Stomach smooth muscle (tissue), 2 donors: ENCODE results near the gene HAP1.

ENCODE experiments used
- H3K27ac ChIP-seq: one replicate; pipeline ENCODE4 v1.7.0; 2013; ENCODE audit warnings: mild to moderate bottlenecking, low read length, inconsistent platforms
- H3K27me3 ChIP-seq, 2 donors: one replicate each; pipeline ENCODE4 v1.7.0; 2013; ENCODE audit warnings: low read length in 2 of 2; ENCODE audit not compliant: insufficient read depth in 2 of 2, control insufficient read depth in 1 of 2
- H3K36me3 ChIP-seq, 2 donors: one replicate each; pipeline ENCODE4 v1.7.0; 2013; ENCODE audit warnings: low read length in 2 of 2; ENCODE audit not compliant: control insufficient read depth in 2 of 2, insufficient read depth in 2 of 2
- H3K4me1 ChIP-seq: one replicate; pipeline ENCODE4 v1.7.0; 2013; ENCODE audit warnings: low read length; ENCODE audit not compliant: control insufficient read depth, insufficient read depth
- H3K4me3 ChIP-seq, 2 donors: one replicate each; pipeline ENCODE4 v1.7.0; 2013; ENCODE audit warnings: low read length in 2 of 2
- H3K9ac ChIP-seq, 2 donors: one replicate each; pipeline ENCODE4 v1.7.0; 2013; ENCODE audit warnings: low read length in 2 of 2, mild to moderate bottlenecking in 1 of 2
- H3K9me3 ChIP-seq, 2 donors: one replicate each; pipeline ENCODE4 v1.7.0; 2013; ENCODE audit warnings: low read length in 2 of 2; ENCODE audit not compliant: control insufficient read depth in 2 of 2
- donor health status: healthy.
- donor health status: Pancreatic carcinoma.

The HAP1 gene

DNA sequence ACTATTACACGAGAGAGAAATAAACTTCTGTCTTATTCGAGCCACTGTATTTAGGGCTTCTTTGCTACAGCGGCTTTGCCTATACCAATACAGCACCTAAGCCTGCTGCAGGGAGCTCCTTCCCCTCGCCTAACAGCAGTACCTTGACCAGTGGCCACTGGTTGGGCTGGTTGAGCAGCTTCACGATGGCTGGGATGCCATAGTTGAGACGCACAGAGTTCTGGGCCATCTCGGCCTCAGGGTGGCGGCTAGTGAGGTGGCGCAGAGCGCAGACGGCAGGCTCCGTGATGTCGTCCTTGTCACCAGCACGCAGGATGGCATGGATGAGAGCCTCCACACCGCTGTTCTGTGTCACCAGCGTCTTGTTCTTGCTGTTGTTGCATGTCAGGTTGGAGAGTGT, 28.4 kb upstream of the HAP1 start:
- H3K36me3 ChIP-seq = peaks cover 0 to 9% of the 10 kb centered on the region in 2 donors
- H3K9me3 ChIP-seq = no peaks in the 10 kb centered on the region
- no peak overlapping the region for H3K4me3 ChIP-seq
- H3K9ac ChIP-seq = no peak overlapping the region
- no peaks in the 10 kb centered on the region for H3K27me3 ChIP-seq
- H3K27ac ChIP-seq = no peak overlapping the region
- no peaks in the 10 kb centered on the region for H3K4me1 ChIP-seq

DNA sequence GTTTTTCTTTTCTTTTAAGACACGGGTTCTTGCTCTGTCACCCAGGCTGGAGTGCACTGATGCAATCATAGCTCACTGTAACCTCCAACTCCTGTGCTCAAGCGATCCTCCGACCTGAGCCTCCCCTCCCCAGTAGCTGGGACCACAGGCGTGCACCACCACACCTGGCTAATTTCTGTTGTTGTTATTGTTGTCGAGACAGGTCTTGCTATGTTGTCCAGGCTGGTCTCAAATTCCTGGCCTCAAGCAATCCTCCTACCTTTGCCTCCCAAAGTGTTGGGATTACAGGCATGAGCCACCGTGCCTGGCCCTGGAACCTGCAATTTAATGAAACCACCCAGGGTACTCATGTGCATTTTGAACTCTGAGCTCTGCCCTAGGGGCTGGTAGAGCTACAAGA, 27.9 kb upstream of the HAP1 start:
- H3K4me3 ChIP-seq = no peak overlapping the region
- peaks cover 0 to 6% of the 10 kb centered on the region in 2 donors for H3K36me3 ChIP-seq
- H3K27ac ChIP-seq = no peak overlapping the region
- no peaks in the 10 kb centered on the region for H3K27me3 ChIP-seq
- no peak overlapping the region for H3K9ac ChIP-seq
- H3K9me3 ChIP-seq = no peaks in the 10 kb centered on the region
- no peaks in the 10 kb centered on the region for H3K4me1 ChIP-seq

GRCh38 chr17:41760878-41761277, 26.4 kb upstream of the HAP1 start:
- H3K4me1 ChIP-seq = no peaks in the 10 kb centered on the region
- peaks cover 0 to 7% of the 10 kb centered on the region in 2 donors for H3K36me3 ChIP-seq

DNA sequence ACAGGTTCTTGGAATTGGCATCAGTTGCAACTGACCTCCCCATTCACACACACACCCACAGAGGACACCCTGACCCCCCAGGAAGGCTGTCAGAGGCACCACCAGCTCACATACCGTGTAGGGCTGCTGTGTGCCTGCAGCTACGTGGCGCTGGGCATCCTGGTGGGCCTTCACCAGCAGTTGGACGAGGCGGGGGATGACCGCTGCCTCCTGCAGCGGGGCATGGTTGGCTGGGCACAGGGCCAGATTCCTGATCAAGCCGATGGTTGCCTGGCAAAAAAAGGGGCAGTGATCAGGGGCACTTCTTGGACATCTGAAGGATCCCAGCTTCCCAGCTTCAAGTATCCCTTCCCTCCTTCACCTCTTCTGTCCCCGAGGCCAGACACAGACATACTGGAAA, 24.2 kb upstream of the HAP1 start:
- no peaks in the 10 kb centered on the region for H3K4me1 ChIP-seq
- H3K9me3 ChIP-seq = no peaks in the 10 kb centered on the region
- no peak overlapping the region for H3K4me3 ChIP-seq
- H3K9ac ChIP-seq = no peak overlapping the region
- no peaks in the 10 kb centered on the region for H3K27me3 ChIP-seq
- H3K36me3 ChIP-seq = peaks cover 0 to 7% of the 10 kb centered on the region in 2 donors
- no peak overlapping the region for H3K27ac ChIP-seq

More at GRCh38 chr17:41760878-41761277, 26.4 kb upstream of the HAP1 start:
- no peaks in the 10 kb centered on the region for H3K9me3 ChIP-seq
- no peaks in the 10 kb centered on the region for H3K27me3 ChIP-seq
- H3K9ac ChIP-seq = no peak overlapping the region
- H3K27ac ChIP-seq = no peak overlapping the region
- H3K4me3 ChIP-seq = no peak overlapping the region

DNA sequence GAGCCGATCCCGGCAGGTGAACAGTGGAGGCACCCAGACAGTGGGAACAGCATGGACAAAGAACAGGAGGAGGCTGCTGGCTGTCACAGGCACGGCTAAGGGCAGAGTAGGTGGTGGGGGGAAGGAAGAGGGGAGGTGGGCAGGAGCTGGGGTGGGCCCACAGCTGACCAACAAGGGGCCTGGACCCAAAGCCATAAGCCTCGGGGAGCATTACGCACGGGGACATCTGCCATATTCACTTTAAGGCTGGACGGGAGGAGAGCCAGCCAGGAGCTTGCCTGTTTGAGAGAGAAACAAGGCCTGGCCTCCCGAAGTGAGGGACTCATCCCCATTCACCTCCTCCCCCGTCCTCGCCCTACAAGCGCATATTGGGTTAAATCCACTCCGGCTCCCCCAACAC, 19.6 kb upstream of the HAP1 start:
- Histone ChIP-seq H3K36me3 (peaks cover 0 to 2% of the 10 kb centered on the region in 2 donors), H3K4me3 (no peak overlapping the region), H3K4me1 (no peaks in the 10 kb centered on the region), H3K27ac (no peak overlapping the region), H3K27me3 (no peaks in the 10 kb centered on the region), H3K9me3 (no peaks in the 10 kb centered on the region), H3K9ac (no peak overlapping the region)

- H3K4me1 ChIP-seq = no peaks in the 10 kb centered on the region
- no peak overlapping the region for H3K27ac ChIP-seq
- no peaks in the 10 kb centered on the region for H3K9me3 ChIP-seq
- no peak overlapping the region for H3K9ac ChIP-seq
- no peaks in the 10 kb centered on the region for H3K27me3 ChIP-seq
- no peak overlapping the region for H3K4me3 ChIP-seq
- H3K36me3 ChIP-seq = no peaks in the 10 kb centered on the region
These were observed 16.8 kb upstream of the HAP1 start for GRCh38 chr17:41751288-41751687.

- Histone ChIP-seq H3K9me3 (no peaks in the 10 kb centered on the region), H3K36me3 (no peaks in the 10 kb centered on the region), H3K4me1 (no peaks in the 10 kb centered on the region), H3K9ac (no peak overlapping the region), H3K27me3 (no peaks in the 10 kb centered on the region), H3K4me3 (no peak overlapping the region), H3K27ac (no peak overlapping the region)
These were observed 16.4 kb upstream of the HAP1 start for GRCh38 chr17:41750862-41751261.

- Histone ChIP-seq H3K9ac (no peak overlapping the region), H3K36me3 (no peaks in the 10 kb centered on the region), H3K27ac (no peak overlapping the region), H3K27me3 (no peaks in the 10 kb centered on the region), H3K9me3 (no peaks in the 10 kb centered on the region), H3K4me1 (no peaks in the 10 kb centered on the region), H3K4me3 (no peak overlapping the region)
These were observed 13.8 kb upstream of the HAP1 start for GRCh38 chr17:41748275-41748674.

DNA sequence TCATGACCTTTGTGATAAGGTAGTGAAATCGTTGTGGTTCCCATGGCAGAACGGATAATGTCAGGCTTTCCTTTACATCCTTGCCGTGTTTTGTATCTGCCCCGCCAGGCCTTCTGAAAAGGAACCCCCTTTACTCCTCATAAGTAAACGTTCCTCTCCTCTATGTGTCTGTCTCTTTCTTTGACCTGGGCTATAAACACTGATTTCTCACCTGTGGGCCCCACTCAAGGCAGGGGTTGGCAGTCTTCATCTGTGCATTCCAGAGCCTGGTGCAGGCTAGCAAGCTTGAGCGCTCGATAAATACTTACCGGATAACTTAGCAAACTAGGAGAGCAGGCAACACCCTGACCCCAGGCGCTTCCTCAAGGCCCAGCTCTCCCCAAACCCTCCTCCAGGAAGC, 7.3 kb upstream of the HAP1 start:
- no peaks in the 10 kb centered on the region for H3K4me1 ChIP-seq
- H3K4me3 ChIP-seq = no peak overlapping the region
- H3K9ac ChIP-seq = no peak overlapping the region
- H3K36me3 ChIP-seq = no peaks in the 10 kb centered on the region
- H3K27me3 ChIP-seq = peaks cover 6 to 8% of the 10 kb centered on the region in 2 donors
- H3K27ac ChIP-seq = no peak overlapping the region
- H3K9me3 ChIP-seq = no peaks in the 10 kb centered on the region

GRCh38 chr17:41740506-41740905, 6.1 kb upstream of the HAP1 start:
- H3K27me3 ChIP-seq = peaks cover 14 to 17% of the 10 kb centered on the region in 2 donors
- no peaks in the 10 kb centered on the region for H3K9me3 ChIP-seq
- no peak overlapping the region for H3K9ac ChIP-seq
- no peaks in the 10 kb centered on the region for H3K36me3 ChIP-seq
- H3K27ac ChIP-seq = no peak overlapping the region
- no peak overlapping the region for H3K4me3 ChIP-seq
- H3K4me1 ChIP-seq = no peaks in the 10 kb centered on the region

DNA sequence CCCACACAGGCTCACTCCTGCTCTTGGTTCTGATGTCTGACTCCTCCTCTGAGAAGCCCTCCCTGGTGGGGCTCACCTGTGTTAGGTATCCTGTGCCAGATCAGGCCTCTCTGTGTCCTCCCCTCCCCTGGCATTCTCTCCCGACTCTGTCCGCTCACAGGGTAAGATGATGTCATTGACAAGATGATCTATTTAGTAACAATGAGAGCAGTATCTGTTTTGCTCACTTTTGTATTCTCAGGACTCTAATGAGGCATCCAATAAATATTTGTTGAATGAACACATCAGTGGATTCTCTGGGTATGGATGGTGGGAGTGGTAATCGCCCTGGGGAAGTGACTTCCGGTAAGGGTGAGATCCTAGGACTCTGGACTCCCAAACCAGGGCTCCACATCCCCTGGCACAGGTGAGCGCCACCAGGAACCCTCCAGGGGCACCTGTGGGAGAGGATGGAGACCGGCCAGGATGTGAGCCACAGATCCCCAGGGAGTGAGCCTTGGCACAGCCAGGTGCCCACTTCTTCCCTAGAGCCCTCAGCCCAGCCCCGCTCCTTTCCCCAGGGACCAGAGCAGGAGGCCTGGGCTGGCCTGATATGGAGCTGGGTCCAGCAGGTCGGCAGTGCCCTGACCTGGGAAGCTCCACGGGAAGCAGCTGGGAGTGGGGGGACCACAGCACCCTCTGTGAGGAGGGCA, 5.4 kb upstream of the HAP1 start:
- Histone ChIP-seq H3K27me3 (peaks cover 15 to 21% of the 10 kb centered on the region in 2 donors), H3K36me3 (no peaks in the 10 kb centered on the region), H3K27ac (no peak overlapping the region), H3K9me3 (no peaks in the 10 kb centered on the region), H3K4me3 (no peak overlapping the region), H3K9ac (no peak overlapping the region), H3K4me1 (peaks cover 3% of the 10 kb centered on the region)
